GM19351 (cell line): Measurements from ENCODE around the gene ESCO1.
"Not testable (repeated sequence)": the region's sequence is repeated elsewhere in the genome, so short reads cannot be mapped to it uniquely, and the experiment has no call there.

ENCODE experiments used
- ATAC-seq: cut with Tn5 transposase; IDR thresholded peaks from one replicate; pipeline ENCODE4 v1.9.1; 2021; ENCODE audit warnings: mild to moderate bottlenecking, moderate library complexity; ENCODE audit not compliant: unreplicated experiment

ESCO1 gene

DNA sequence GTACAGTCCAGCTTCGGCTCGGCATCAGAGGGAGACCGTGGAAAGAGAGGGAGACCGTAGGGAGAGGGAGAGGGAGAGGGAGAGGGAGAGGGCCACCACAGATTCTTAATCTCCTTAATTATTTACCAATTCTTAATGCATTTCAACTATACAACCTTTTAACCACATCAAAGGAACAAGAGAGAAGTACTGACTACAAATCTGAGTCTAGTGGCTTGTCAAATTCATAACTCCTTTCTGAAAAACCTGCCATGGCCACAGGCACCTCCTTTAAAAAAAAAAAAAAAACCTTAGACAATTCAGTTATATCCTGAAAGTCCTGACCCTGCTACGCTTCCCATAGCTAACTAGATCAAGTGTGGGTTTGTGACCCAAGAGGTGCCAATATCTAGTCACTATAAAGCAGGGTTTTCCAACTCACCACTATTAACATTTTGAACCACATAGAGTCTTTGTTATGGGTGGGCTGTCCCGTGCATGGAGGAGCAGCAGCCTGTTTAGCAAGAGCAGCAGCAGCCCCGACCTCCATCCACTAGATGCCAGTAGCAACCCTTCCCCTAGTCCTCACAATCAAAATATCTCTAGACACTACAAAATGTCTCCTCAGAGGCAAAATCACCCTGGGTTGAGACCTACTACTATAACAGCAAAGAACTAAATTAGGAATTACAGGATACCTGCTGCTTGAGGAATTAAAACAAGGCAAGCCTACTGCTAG, 6.8 kb downstream of the ESCO1 start:
- ATAC-seq = no peak

GRCh38 chr18:21592361-21592760, 8.1 kb downstream of the ESCO1 start:
- not testable (repeated sequence) for ATAC-seq

- no peak for ATAC-seq
Observed at GRCh38 chr18:21584391-21584790, 16.1 kb downstream of the ESCO1 start.

DNA sequence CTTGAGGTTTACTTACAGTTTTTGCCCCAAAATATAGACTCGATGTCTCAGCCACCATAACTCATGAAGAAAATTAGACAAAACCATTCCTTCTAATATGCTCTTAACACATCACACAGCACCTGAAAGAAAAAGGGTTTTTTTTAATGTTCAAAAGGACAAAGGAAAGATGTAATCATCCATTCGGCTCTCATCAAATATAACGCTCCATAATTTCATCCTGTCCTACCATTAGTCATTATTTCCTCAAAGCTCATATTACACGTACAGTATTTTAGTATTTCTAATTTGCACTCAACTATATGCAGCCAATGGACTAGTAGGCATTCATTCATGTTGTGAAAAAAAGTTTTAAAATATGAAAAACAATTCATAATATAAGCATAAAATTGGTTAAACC, 24.8 kb downstream of the ESCO1 start:
- ATAC-seq = no peak

GRCh38 chr18:21571772-21572171, 28.7 kb downstream of the ESCO1 start:
- ATAC-seq = no peak

- ATAC-seq = no peak
Observed at GRCh38 chr18:21559195-21559594, 41.3 kb downstream of the ESCO1 start.

- ATAC-seq = no peak
Observed at GRCh38 chr18:21557607-21558253, 42.8 kb downstream of the ESCO1 start.

DNA sequence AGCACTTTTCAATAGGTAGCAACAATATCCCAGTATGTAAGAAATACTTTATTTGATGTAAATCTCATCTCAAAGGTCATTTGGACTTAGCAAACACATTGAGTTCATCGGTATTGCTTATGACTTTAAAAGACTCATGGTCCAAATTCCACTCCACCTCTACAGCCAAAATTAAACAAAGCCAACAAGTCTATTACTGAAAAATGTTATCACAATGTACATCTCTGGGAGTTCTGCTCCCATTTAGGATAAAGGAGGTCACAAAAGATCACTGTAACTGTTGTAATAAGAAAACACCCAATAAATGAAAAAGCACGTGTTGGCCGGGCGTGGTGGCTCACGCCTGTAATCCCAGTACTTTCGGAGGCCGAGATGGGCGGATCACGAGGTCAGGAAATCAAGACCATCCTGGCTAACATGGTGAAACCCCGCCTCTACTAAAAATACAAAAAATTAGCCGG, 50.0 kb downstream of the ESCO1 start:
- no peak for ATAC-seq

DNA sequence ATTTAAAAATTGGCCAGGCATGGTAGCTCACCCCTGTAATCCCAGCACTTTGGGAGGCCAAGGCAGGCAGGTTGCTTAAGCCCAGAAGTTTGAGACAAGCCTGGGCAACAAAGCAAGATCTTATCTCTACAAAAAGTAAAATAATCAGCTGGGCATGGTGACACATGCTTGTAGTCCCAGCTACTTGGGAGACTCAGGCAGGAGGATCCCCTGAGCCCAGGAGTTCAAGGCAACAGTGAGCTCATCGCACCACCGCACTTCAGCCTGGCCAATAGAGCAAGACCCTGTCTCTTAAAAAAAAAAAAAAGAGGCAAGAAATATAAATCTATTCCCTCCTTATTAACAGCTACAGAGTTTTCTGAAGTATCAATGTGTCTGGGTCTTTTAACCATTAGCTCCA, 51.9 kb downstream of the ESCO1 start:
- no peak for ATAC-seq

DNA sequence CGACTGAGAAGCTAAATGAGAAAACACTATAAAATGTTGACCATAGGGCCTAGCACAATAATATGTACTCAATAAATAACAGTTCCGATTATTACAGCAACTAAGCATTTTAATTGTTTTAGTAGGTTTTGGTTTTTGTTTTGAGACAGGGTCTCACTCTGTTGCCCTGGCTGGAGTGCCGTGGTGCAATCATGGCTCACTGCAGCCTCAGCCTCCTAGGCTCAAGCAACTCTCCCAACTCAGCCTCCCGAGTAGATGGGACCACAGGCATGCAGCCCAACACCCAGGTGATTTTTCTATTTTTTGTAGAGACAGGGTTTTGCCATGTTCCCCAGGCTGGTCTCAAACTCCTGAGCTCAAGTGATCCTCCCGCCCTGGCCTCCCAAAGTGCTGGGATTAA, 54.1 kb downstream of the ESCO1 start:
- ATAC-seq = no peak

DNA sequence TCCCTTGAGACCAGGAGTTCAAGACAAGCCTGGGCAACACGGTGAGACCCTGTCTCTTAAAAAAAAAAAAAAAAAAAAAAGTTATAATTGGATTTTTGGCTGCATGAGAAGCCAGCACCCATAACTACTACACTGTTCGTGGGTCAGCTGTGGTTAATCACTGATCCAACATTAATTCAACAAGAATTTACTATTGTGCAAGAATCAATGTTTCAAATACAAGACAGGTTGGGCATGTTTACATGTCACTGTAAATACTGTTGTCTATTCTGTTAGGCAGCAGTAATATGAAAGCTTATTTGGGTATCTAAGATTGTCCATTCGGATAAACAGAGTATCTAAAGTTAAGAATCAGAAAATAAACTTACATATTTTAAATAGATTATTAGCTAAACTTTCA, 62.3 kb downstream of the ESCO1 start:
- ATAC-seq = no peak

DNA sequence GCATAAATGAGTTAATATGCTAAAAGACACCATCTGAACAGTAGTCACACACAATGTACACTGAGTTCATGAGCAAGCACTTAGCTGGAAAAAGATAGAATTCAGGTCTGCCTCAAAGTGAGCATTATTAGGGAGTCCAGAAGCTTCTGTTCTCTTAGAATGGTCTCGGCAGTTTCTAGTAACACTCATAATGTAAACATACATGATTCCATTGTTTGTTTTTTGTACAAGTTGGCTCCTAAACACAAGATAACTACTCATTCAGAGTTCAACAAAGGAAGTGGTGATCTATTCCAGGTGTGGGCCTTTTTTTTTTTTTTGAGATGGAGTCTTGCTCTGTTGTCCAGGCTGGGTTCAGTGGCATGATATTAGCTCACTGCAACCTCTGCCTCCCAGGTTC, 66.2 kb downstream of the ESCO1 start:
- no peak for ATAC-seq

DNA sequence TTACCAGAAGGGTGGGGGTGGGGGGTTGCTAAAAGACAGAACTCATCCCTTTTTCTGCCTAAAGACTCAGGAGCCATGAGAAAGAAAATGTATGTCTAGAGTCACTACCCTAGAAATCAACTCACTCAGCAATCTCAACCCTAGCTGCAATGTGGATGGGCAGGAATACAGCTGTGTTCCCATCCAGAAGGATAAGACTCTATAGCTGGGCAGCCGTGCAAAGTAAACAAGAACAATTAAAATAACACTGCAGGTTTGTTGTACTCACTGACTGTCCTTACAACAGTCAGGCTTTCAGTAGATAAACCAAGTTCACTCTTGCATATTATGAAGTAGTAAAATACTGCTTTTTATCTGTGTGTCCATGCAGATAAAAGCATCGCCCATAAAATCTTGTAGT, 74.0 kb downstream of the ESCO1 start:
- no peak for ATAC-seq

DNA sequence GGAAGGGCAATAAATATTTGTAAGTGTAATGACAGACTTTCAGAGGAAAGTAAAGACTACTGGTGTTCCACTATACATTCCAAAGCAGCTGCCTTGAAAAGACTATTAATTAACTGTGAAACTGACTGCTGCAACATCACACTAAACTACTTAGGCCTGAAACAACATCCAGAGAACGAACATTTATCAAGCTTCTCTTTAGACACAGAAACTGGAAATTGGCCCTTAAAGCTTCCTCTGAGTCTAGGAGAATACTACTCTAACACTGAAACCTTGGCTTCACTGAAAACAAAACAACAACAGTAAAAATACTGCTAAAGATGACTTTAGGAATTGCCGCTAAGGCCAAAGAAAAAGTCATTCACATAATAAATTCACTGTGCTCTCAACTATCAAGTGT, 74.6 kb downstream of the ESCO1 start:
- no peak for ATAC-seq

- no peak for ATAC-seq
Observed at GRCh38 chr18:21522530-21522929, 78.0 kb downstream of the ESCO1 start.

GRCh38 chr18:21513741-21514140, 86.8 kb downstream of the ESCO1 start:
- no peak for ATAC-seq

DNA sequence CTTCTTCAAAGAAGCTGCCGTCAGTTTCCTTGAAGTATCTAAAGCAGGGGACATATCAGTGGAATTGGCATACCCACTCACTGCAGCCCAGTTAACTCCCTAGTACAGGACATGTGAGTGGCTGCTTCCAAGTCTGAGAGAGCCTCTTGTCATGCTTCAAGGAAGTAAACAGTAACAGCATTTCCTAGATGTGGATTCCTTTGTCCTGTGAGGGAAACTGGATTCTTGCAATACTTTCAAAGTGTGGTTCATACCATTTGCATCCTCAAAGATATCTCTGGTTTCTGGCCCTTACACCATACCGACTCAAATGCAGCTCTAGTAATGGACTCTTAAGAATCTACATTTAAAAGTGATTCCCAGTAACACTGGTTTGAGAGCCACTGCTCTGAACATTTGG, 87.2 kb downstream of the ESCO1 start:
- ATAC-seq = no peak

DNA sequence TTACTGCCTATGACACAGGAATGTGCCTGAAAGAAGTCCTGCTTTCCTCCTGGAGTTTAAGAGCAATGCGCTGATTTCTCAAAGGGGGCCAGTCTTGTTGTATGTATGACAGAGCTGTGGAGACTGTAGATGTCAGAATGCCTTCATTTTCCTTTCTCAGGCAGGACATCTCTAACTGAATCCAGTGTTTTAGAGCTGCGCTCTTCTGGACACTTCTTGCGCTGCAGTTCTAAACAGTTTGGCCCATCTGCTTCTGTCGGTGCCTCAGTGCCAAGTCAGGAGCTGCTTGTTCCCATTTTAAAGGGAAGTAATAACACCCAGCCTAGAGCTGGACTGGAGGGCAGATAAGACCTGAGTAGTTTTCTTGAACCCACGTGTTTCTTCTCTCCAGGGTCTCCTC, 91.4 kb downstream of the ESCO1 start:
- no peak for ATAC-seq

- ATAC-seq = no peak
Observed at GRCh38 chr18:21507913-21508701, 92.4 kb downstream of the ESCO1 start.

DNA sequence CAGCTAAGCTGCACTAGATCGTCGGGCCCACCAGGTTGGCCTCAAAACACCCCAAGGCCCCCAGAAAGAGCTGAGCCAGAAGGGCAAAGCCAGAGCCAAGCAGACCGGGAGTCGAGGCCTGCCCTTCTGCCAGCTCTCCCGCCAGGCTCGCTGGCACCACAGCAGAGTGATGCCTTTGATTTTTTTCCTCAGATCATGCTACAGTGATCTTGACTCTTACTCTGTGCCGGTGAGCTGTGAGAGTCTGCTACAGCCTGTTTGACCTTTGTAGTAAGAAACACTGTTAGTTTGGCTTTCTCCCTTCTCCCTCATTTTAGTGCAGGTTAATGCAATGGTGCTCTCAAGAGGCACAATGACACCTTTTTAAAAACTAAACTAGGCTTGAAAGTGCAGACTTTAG, 97.8 kb downstream of the ESCO1 start:
- ATAC-seq = no peak

GRCh38 chr18:21499997-21500396, 100.5 kb downstream of the ESCO1 start:
- ATAC-seq = no peak

DNA sequence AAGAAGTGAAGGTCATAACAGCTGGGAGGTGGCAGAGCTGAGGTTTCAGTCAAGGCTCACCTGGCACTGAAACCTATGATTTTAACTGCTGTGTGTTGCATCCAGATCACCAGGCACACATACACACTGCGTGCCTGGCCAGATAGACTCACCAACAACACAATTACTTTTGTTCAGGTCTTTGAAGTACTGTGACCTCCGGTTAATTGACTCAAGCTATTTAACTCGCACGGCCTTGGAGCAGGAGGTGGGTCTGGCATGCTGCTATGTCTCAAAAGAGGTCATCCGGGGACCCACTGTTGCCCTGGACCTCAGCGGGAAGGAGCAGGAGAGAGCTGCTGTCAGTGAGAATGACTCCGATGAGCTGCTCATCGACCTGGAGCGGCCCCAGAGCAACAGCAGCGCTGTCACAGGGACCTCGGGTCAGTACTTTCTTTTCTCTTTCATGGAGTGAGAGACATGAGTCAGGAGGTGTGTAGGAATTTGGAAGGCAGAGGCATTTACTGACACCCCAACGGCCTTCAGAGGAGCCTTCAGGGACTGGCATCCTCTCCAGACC, 104.1 kb downstream of the ESCO1 start:
- no peak for ATAC-seq
